SHP77 (cell line): Measurements from ENCODE around the gene TEX47.

Experiments used
- DNase-seq, 2 experiments: peaks; one replicate each; lab custom pipeline; 2025; lab: John Stamatoyannopoulos, UW

TEX47 gene

DNA sequence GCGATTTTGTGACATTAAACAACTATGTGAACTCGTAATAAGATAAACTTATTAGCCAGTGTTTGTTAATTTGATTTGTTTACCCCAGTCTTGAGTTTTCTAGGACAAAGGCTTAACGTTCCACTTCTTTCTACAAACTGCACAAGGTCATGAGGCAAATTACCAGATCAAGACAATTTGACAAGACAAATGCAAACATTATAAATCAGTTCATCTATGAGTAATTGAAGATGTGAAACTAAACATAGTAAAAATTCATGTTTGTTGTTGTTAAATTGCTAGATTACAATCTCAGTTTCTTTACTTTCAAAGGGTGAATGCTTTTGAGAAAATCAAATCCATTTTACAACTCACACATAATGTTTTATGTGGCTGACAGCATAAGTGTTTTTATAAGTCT lies 49.4 kb downstream of the TEX47 start:
- no peak for DNase-seq
